ENCODE measurements around the gene DHRS2. TPM values are rescaled to one million over a fixed set of nuclear protein-coding genes. Genes with fewer than 3 reads are reported as not detected.
A peak's percentile ranks its signal among the peaks of the same experiment; 100 is the strongest.

Gene DHRS2
- total and polyA plus RNA-seq, 2 of the 13 experiments (the other 11 are each of a cell fraction or from before 2014, with no cell fraction given) = 1,621 to 3,021 TPM

- TF ChIP-seq ZNF407 (CRISPR knock-in tag; IDR thresholded peaks at IDR 0.05; ENCODE audit: not compliant biosample characterization) = peak; percentile 38
- peak; percentile 98 for TF ChIP-seq ZNF839 (CRISPR knock-in tag; IDR thresholded peaks at IDR 0.05; ENCODE audit: borderline replicate concordance)
- no peak for TF ChIP-seq FOSL1 (CRISPR knock-in tag; IDR thresholded peaks at IDR 0.05; ENCODE audit: borderline replicate concordance)
- TF ChIP-seq SRSF1 (optimal IDR thresholded peaks at IDR 0.05; ENCODE audit: low read depth, low read length) = no peak
- TF ChIP-seq ZZZ3 (CRISPR knock-in tag; IDR thresholded peaks at IDR 0.05; ENCODE audit: borderline replicate concordance) = no peak
- no peak for TF ChIP-seq PRMT3 (CRISPR knock-in tag; IDR thresholded peaks at IDR 0.05; ENCODE audit: borderline replicate concordance, low read depth)
- peak; percentile 72; the same call in 1 of the 2 replicates for TF ChIP-seq GLI4 (CRISPR knock-in tag; IDR thresholded peaks at IDR 0.05; ENCODE audit: borderline replicate concordance)
- TF ChIP-seq SYNCRIP (IDR thresholded peaks at IDR 0.05; ENCODE audit: insufficient read depth, low read depth, low read length) = no peak
- TF ChIP-seq ATM (IDR thresholded peaks at IDR 0.05; ENCODE audit: borderline replicate concordance) = no peak
- no peak; the same call in 1 of the 2 replicates for TF ChIP-seq ZNF12 (CRISPR knock-in tag; IDR thresholded peaks at IDR 0.05)
- TF ChIP-seq ATAD3A (CRISPR knock-in tag; IDR thresholded peaks at IDR 0.05) = no peak; the same call in none of the 2 replicates
- TF ChIP-seq ZNF850 (CRISPR knock-in tag; conservative IDR thresholded peaks at IDR 0.05) = no peak
- no peak; the same call in 1 of the 2 replicates for TF ChIP-seq ZFP41 (CRISPR knock-in tag; IDR thresholded peaks at IDR 0.05; ENCODE audit: borderline replicate concordance)
- no peak for TF ChIP-seq NFE2 (CRISPR knock-in tag; IDR thresholded peaks at IDR 0.05)
- peak; percentile 54 for TF ChIP-seq ZNF550 (CRISPR knock-in tag; IDR thresholded peaks at IDR 0.05; ENCODE audit: borderline replicate concordance)
- no peak for TF ChIP-seq TBX3 (IDR thresholded peaks at IDR 0.05; ENCODE audit: borderline replicate concordance)
- peak; percentile 86 for TF ChIP-seq SMYD3 (CRISPR knock-in tag; IDR thresholded peaks at IDR 0.05)
- TF ChIP-seq MTA1 (CRISPR knock-in tag; IDR thresholded peaks at IDR 0.05; ENCODE audit: borderline replicate concordance) = no peak
- peak; percentile 93 for TF ChIP-seq RAD21 (CRISPR knock-in tag; IDR thresholded peaks at IDR 0.05)
- TF ChIP-seq SUZ12 (IDR thresholded peaks at IDR 0.05; ENCODE audit: low read depth, low read length) = no peak
Measured at GRCh38 chr14:23631702-23632460, 4.3 kb upstream of the DHRS2 start (continued).

Measured in HepG2 (cell line).